H9 (cell line): Measurements from ENCODE around the gene DPRX. TPM values are rescaled to one million over a fixed set of nuclear protein-coding genes. Genes with fewer than 3 reads are reported as not detected.

ENCODE experiments used
- DNase-seq: peaks from one replicate; pipeline ENCODE4 v3.0.0-alpha.2; 2017
- H2AFZ ChIP-seq: one replicate; pipeline ENCODE4 v1.6.1; 2013; ENCODE audit warnings: mild to moderate bottlenecking, low read length, control low read depth, moderate library complexity
- H2AK5ac ChIP-seq: 2 replicates; pipeline ENCODE4 v1.6.1; 2013; ENCODE audit warnings: low read length, control low read depth, mixed read lengths; ENCODE audit not compliant: insufficient read length
- H2BK120ac ChIP-seq: one replicate; pipeline ENCODE4 v1.6.1; 2013; ENCODE audit warnings: low read depth, mild to moderate bottlenecking, low read length, control low read depth, inconsistent platforms; ENCODE audit not compliant: poor library complexity, severe bottlenecking
- H2BK12ac ChIP-seq: 2 replicates; pipeline ENCODE4 v1.6.1; 2013; ENCODE audit warnings: low read length, control low read depth, mixed read lengths, low read depth; ENCODE audit not compliant: insufficient read length
- H2BK15ac ChIP-seq: 2 replicates; pipeline ENCODE4 v1.6.1; 2013; ENCODE audit warnings: low read depth, low read length, control low read depth
- H2BK20ac ChIP-seq: one replicate; pipeline ENCODE4 v1.6.1; 2013; ENCODE audit warnings: low read depth, mild to moderate bottlenecking, low read length, control low read depth, inconsistent platforms; ENCODE audit not compliant: poor library complexity, severe bottlenecking
- H2BK5ac ChIP-seq: 2 replicates; pipeline ENCODE4 v1.6.1; 2013; ENCODE audit warnings: low read length, control low read depth, mixed read lengths; ENCODE audit not compliant: insufficient read length
- H3K14ac ChIP-seq: 2 replicates; pipeline ENCODE4 v1.6.1; 2013; ENCODE audit warnings: low read length, control low read depth; ENCODE audit not compliant: insufficient read depth
- H3K18ac ChIP-seq: 2 replicates; pipeline ENCODE4 v1.6.1; 2013; ENCODE audit warnings: low read depth, mild to moderate bottlenecking, mixed read lengths, low read length, control low read depth; ENCODE audit not compliant: insufficient read length
- H3K23ac ChIP-seq: 2 replicates; pipeline ENCODE4 v1.6.1; 2013; ENCODE audit warnings: low read length, control low read depth, mixed read lengths, low read depth; ENCODE audit not compliant: insufficient read length
- H3K23me2 ChIP-seq: 2 replicates; pipeline ENCODE4 v1.6.1; 2013; ENCODE audit warnings: low read depth, mild to moderate bottlenecking, mixed read lengths, low read length, control low read depth; ENCODE audit not compliant: insufficient read length, poor library complexity, severe bottlenecking
- H3K27ac ChIP-seq: 2 replicates; pipeline ENCODE4 v1.5.1; 2013; ENCODE audit warnings: low read length, control low read depth, mixed read lengths, low read depth; ENCODE audit not compliant: insufficient read length
- H3K27me3 ChIP-seq: 2 replicates; pipeline ENCODE4 v1.6.1; 2013; ENCODE audit warnings: low read length, control low read depth, inconsistent platforms; ENCODE audit not compliant: insufficient read depth
- H3K4ac ChIP-seq: 2 replicates; pipeline ENCODE4 v1.6.1; 2013; ENCODE audit warnings: low read depth, mild to moderate bottlenecking, control low read depth, inconsistent platforms, low read length, moderate library complexity
- H3K4me1 ChIP-seq: 2 replicates; pipeline ENCODE4 v1.6.1; 2013; ENCODE audit warnings: low read length, control low read depth, inconsistent platforms; ENCODE audit not compliant: insufficient read depth
- H3K4me2 ChIP-seq: 2 replicates; pipeline ENCODE4 v1.6.1; 2013; ENCODE audit warnings: low read length, control low read depth, mixed read lengths; ENCODE audit not compliant: insufficient read length, insufficient read depth
- H3K56ac ChIP-seq: 2 replicates; pipeline ENCODE4 v1.6.1; 2013; ENCODE audit warnings: low read depth, mild to moderate bottlenecking, mixed read lengths, low read length, control low read depth; ENCODE audit not compliant: insufficient read length
- H3K79me1 ChIP-seq: 2 replicates; pipeline ENCODE4 v1.6.1; 2013; ENCODE audit warnings: low read depth, mild to moderate bottlenecking, moderate library complexity, low read length, control low read depth, inconsistent platforms; ENCODE audit not compliant: insufficient read depth, poor library complexity, severe bottlenecking
- H3K79me2 ChIP-seq: 2 replicates; pipeline ENCODE4 v1.6.1; 2013; ENCODE audit warnings: low read length, control low read depth, inconsistent platforms; ENCODE audit not compliant: insufficient read depth
- H3K9ac ChIP-seq: 2 replicates; pipeline ENCODE4 v1.6.1; 2013; ENCODE audit warnings: low read length, control low read depth, mixed read lengths; ENCODE audit not compliant: insufficient read length; ENCODE audit errors: extremely low read depth
- H3K9me3 ChIP-seq: one replicate; pipeline ENCODE4 v1.6.1; 2013; ENCODE audit warnings: low read depth, low read length, inconsistent platforms; ENCODE audit not compliant: control insufficient read depth
- H3T11ph ChIP-seq: one replicate; pipeline ENCODE4 v1.6.1; 2013; ENCODE audit warnings: mild to moderate bottlenecking, low read length, control low read depth, inconsistent platforms
- H4K20me1 ChIP-seq: one replicate; pipeline ENCODE4 v1.6.1; 2013; ENCODE audit not compliant: control insufficient read depth, insufficient read length, insufficient read depth
- H4K5ac ChIP-seq: 2 replicates; pipeline ENCODE4 v1.6.1; 2013; ENCODE audit warnings: low read depth, mild to moderate bottlenecking, mixed read lengths, low read length, control low read depth; ENCODE audit not compliant: insufficient read length
- H4K8ac ChIP-seq: replicated peaks from 2 replicates; pipeline ENCODE4 v1.6.1; 2013; ENCODE audit warnings: low read length, control low read depth, mixed read lengths, low read depth; ENCODE audit not compliant: insufficient read length
- H4K91ac ChIP-seq: 2 replicates; pipeline ENCODE4 v1.6.1; 2013; ENCODE audit warnings: low read depth, mild to moderate bottlenecking, moderate library complexity, mixed read lengths, low read length, control low read depth; ENCODE audit not compliant: insufficient read length
- H3K27ac Mint-ChIP-seq, 3 experiments: 2 replicates in 2 of 3; 3 replicates in 1 of 3; pipeline ENCODE4 v1.8.0; 2020 to 2021; ENCODE audit warnings: mixed read lengths in 3 of 3, mild to moderate bottlenecking in 1 of 3, moderate library complexity in 1 of 3
- H3K27me3 Mint-ChIP-seq: 2 replicates; pipeline ENCODE4 v1.8.0; 2021; ENCODE audit warnings: low read depth, mild to moderate bottlenecking, moderate library complexity, mixed read lengths
- H3K36me3 Mint-ChIP-seq, 3 experiments: 2 replicates in 2 of 3; 3 replicates in 1 of 3; pipeline ENCODE4 v1.8.0; 2020 to 2021; ENCODE audit warnings: low read depth in 3 of 3, mixed read lengths in 3 of 3; ENCODE audit not compliant: insufficient read depth in 1 of 3
- H3K4me1 Mint-ChIP-seq, 2 experiments: 2 replicates each; pipeline ENCODE4 v1.8.0; 2020; ENCODE audit warnings: mixed read lengths in 2 of 2
- H3K4me3 Mint-ChIP-seq, 2 experiments: 2 replicates in 1 of 2; 3 replicates in 1 of 2; pipeline ENCODE4 v1.8.0; 2020 to 2021; ENCODE audit warnings: mild to moderate bottlenecking in 2 of 2, mixed read lengths in 2 of 2, moderate library complexity in 1 of 2
- H3K9me3 Mint-ChIP-seq, 2 experiments: 2 replicates in 1 of 2; 3 replicates in 1 of 2; pipeline ENCODE4 v1.8.0; 2020; ENCODE audit warnings: mild to moderate bottlenecking in 2 of 2, mixed read lengths in 2 of 2, moderate library complexity in 1 of 2
- WGBS: extraction: QIAGEN DNeasy Blood & Tissue Kit; methylation state at CpG from one replicate; pipeline ENCODE4 v1.1.7; 2013; ENCODE audit warnings: missing lambda C conversion rate, low lambda C conversion rate, mixed read lengths; ENCODE audit not compliant: insufficient read length; ENCODE audit errors: extremely low coverage; 5-methylcytosine and 5-hydroxymethylcytosine counted together
- total RNA-seq: library from RNA; stranded (reverse); gene quantifications from 2 replicates; pipeline ENCODE4 v1.2.1, GENCODE V29; 2021
- TF ChIP-seq, protein P1 (sequence below): fragments of 200-600 bp; sonication (generic); conservative IDR thresholded peaks from 3 replicates; pipeline ENCODE4 v1.8.0; 2021; ENCODE audit warnings: antibody characterized with exemption, mild to moderate bottlenecking

DPRX gene
- total RNA-seq, 1 experiment from 2014 or later, result not detected

DNA sequence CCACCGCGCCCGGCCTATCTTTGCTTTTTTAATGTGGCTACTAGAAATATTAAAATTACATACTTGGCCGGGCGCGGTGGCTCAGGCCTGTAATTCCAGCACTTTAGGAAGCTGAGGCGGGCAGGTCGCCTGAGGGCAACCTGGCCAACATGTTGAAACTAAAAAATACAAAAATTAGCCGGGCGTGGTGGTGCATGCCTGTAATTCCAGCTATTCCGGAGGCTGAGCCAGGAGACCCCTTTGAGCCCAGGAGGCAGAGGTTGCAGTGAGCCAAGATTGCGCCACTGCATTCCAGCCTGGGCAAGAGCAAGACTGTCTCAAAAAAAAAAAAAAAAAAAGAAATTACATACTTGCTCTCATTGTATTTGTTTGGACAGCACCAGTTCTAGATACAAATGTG is 34.8 kb upstream of the DPRX start:
- TF ChIP-seq, protein P1, sequence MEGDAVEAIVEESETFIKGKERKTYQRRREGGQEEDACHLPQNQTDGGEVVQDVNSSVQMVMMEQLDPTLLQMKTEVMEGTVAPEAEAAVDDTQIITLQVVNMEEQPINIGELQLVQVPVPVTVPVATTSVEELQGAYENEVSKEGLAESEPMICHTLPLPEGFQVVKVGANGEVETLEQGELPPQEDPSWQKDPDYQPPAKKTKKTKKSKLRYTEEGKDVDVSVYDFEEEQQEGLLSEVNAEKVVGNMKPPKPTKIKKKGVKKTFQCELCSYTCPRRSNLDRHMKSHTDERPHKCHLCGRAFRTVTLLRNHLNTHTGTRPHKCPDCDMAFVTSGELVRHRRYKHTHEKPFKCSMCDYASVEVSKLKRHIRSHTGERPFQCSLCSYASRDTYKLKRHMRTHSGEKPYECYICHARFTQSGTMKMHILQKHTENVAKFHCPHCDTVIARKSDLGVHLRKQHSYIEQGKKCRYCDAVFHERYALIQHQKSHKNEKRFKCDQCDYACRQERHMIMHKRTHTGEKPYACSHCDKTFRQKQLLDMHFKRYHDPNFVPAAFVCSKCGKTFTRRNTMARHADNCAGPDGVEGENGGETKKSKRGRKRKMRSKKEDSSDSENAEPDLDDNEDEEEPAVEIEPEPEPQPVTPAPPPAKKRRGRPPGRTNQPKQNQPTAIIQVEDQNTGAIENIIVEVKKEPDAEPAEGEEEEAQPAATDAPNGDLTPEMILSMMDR, result no peak
- H3K4me2 ChIP-seq, result no peak overlapping the region
- no peak overlapping the region for H2AK5ac ChIP-seq
- H3K4ac ChIP-seq, result no peak overlapping the region
- H2BK15ac ChIP-seq, result no peak overlapping the region
- no peak overlapping the region for H3K23ac ChIP-seq
- no peak overlapping the region for H3T11ph ChIP-seq
- peak overlapping the region; percentile 82 to 98 (median 95); a peak in 6 of 7 replicates for H3K27ac Mint-ChIP-seq
- H3K79me1 ChIP-seq, result no peaks in the 10 kb centered on the region
- H3K9me3 ChIP-seq, result no peaks in the 10 kb centered on the region
- H3K27me3 Mint-ChIP-seq, result no peaks in the 10 kb centered on the region
- H4K91ac ChIP-seq, result no peak overlapping the region
- H3K36me3 Mint-ChIP-seq, result no peaks in the 10 kb centered on the region
- H3K4me1 Mint-ChIP-seq, result peaks cover 29 to 34% of the 10 kb centered on the region in 2 experiments
- no peak overlapping the region for H3K14ac ChIP-seq
- no peak overlapping the region for H4K5ac ChIP-seq
- H2BK120ac ChIP-seq, result no peak overlapping the region
- peaks cover 3% of the 10 kb centered on the region; the same call in 1 of the 2 replicates for H3K4me1 ChIP-seq
- H3K9me3 Mint-ChIP-seq, result no peaks in the 10 kb centered on the region
- H3K23me2 ChIP-seq, result no peaks in the 10 kb centered on the region
- no peak overlapping the region for H3K4me3 Mint-ChIP-seq
- no peak overlapping the region for H3K27ac ChIP-seq
- H2AFZ ChIP-seq, result no peak overlapping the region
- H3K79me2 ChIP-seq, result no peaks in the 10 kb centered on the region
- no peak overlapping the region for H3K18ac ChIP-seq
- H3K27me3 ChIP-seq, result no peaks in the 10 kb centered on the region
- no peaks in the 10 kb centered on the region for H4K20me1 ChIP-seq
- WGBS, result no CpG with 5 or more reads among the region's 12 CpGs
- no peak overlapping the region for H2BK5ac ChIP-seq
- no peak for DNase-seq
- H2BK20ac ChIP-seq, result no peak overlapping the region
- H4K8ac ChIP-seq, result no peak overlapping the region
- no peak overlapping the region for H2BK12ac ChIP-seq
- H3K56ac ChIP-seq, result no peak overlapping the region
- H3K9ac ChIP-seq, result no peak overlapping the region
